ENCODE data around the gene TTLL7. TPM values are rescaled to one million over a fixed set of nuclear protein-coding genes. Genes with fewer than 3 reads are reported as not detected.
"Not testable (repeated sequence)": the region's sequence is repeated elsewhere in the genome, so short reads cannot be mapped to it uniquely, and the experiment has no call there.

Gene TTLL7
- total RNA-seq, 1 donor from 2014 or later: 0.84 TPM

GRCh38 chr1:83985048-83985447 lies 13.9 kb downstream of the TTLL7 start:
- Mint-ChIP-seq H3K4me1 (ENCODE audit: low read depth) (peaks cover 2% of the 10 kb centered on the region), H3K4me3 (ENCODE audit: low read depth) (no peak overlapping the region), H3K9me3 (peaks cover 13% of the 10 kb centered on the region), H3K27ac (no peak overlapping the region), H3K27me3 (ENCODE audit: low read depth) (no peaks in the 10 kb centered on the region), H3K36me3 (ENCODE audit: low read depth) (no peaks in the 10 kb centered on the region)
- DNase-seq (ENCODE audit: low spot score): no peak
- intact Hi-C loops (cut with micrococcal nuclease): no loop called here

GRCh38 chr1:83983918-83984317 lies 15.0 kb downstream of the TTLL7 start:
- H3K27me3 Mint-ChIP-seq (ENCODE audit: low read depth); H3K27ac Mint-ChIP-seq; DNase-seq (ENCODE audit: low spot score); intact Hi-C loops (cut with micrococcal nuclease); H3K4me1 Mint-ChIP-seq (ENCODE audit: low read depth); H3K36me3 Mint-ChIP-seq (ENCODE audit: low read depth); H3K4me3 Mint-ChIP-seq (ENCODE audit: low read depth): not testable (repeated sequence)
- peaks cover 13% of the 10 kb centered on the region for H3K9me3 Mint-ChIP-seq

- no peaks in the 10 kb centered on the region for H3K4me1 Mint-ChIP-seq (ENCODE audit: low read depth)
- H3K36me3 Mint-ChIP-seq (ENCODE audit: low read depth): no peaks in the 10 kb centered on the region
- DNase-seq (ENCODE audit: low spot score): no peak
- H3K27ac Mint-ChIP-seq: no peak overlapping the region
- intact Hi-C loops (cut with micrococcal nuclease): no loop called here
- H3K4me3 Mint-ChIP-seq (ENCODE audit: low read depth): no peak overlapping the region
- H3K9me3 Mint-ChIP-seq: no peaks in the 10 kb centered on the region
- peaks cover 2% of the 10 kb centered on the region for H3K27me3 Mint-ChIP-seq (ENCODE audit: low read depth)
Observed at GRCh38 chr1:83978056-83978455, 20.9 kb downstream of the TTLL7 start.

GRCh38 chr1:83976920-83977319 lies 22.0 kb downstream of the TTLL7 start:
- Mint-ChIP-seq H3K4me1 (ENCODE audit: low read depth) (no peaks in the 10 kb centered on the region), H3K27ac (no peak overlapping the region), H3K4me3 (ENCODE audit: low read depth) (no peak overlapping the region), H3K9me3 (no peaks in the 10 kb centered on the region), H3K27me3 (ENCODE audit: low read depth) (peaks cover 2% of the 10 kb centered on the region), H3K36me3 (ENCODE audit: low read depth) (no peaks in the 10 kb centered on the region)
- no peak for DNase-seq (ENCODE audit: low spot score)
- intact Hi-C loops (cut with micrococcal nuclease): no loop called here

- Mint-ChIP-seq H3K4me3 (ENCODE audit: low read depth) (no peak overlapping the region), H3K9me3 (no peaks in the 10 kb centered on the region), H3K36me3 (ENCODE audit: low read depth) (no peaks in the 10 kb centered on the region), H3K27ac (no peak overlapping the region), H3K27me3 (ENCODE audit: low read depth) (peaks cover 9% of the 10 kb centered on the region), H3K4me1 (ENCODE audit: low read depth) (no peaks in the 10 kb centered on the region)
- intact Hi-C loops (cut with micrococcal nuclease): no loop called here
- no peak for DNase-seq (ENCODE audit: low spot score)
Observed at GRCh38 chr1:83970802-83971201, 28.1 kb downstream of the TTLL7 start.

- no peak overlapping the region for H3K4me3 Mint-ChIP-seq (ENCODE audit: low read depth)
- H3K36me3 Mint-ChIP-seq (ENCODE audit: low read depth): no peaks in the 10 kb centered on the region
- intact Hi-C loops (cut with micrococcal nuclease): no loop called here
- H3K27ac Mint-ChIP-seq: no peak overlapping the region
- H3K27me3 Mint-ChIP-seq (ENCODE audit: low read depth): peaks cover 9% of the 10 kb centered on the region
- DNase-seq (ENCODE audit: low spot score): no peak
- no peaks in the 10 kb centered on the region for H3K4me1 Mint-ChIP-seq (ENCODE audit: low read depth)
- H3K9me3 Mint-ChIP-seq: no peaks in the 10 kb centered on the region
Observed at GRCh38 chr1:83970114-83970513, 28.8 kb downstream of the TTLL7 start.

GRCh38 chr1:83967336-83967735 lies 31.6 kb downstream of the TTLL7 start:
- Mint-ChIP-seq H3K27ac (no peak overlapping the region), H3K27me3 (ENCODE audit: low read depth) (peaks cover 8% of the 10 kb centered on the region), H3K4me1 (ENCODE audit: low read depth) (no peaks in the 10 kb centered on the region), H3K9me3 (no peaks in the 10 kb centered on the region), H3K36me3 (ENCODE audit: low read depth) (no peaks in the 10 kb centered on the region), H3K4me3 (ENCODE audit: low read depth) (no peak overlapping the region)
- DNase-seq (ENCODE audit: low spot score): no peak
- intact Hi-C loops (cut with micrococcal nuclease): no loop called here

- no peak overlapping the region for H3K4me3 Mint-ChIP-seq (ENCODE audit: low read depth)
- H3K36me3 Mint-ChIP-seq (ENCODE audit: low read depth): no peaks in the 10 kb centered on the region
- H3K27ac Mint-ChIP-seq: no peak overlapping the region
- H3K9me3 Mint-ChIP-seq: no peaks in the 10 kb centered on the region
- H3K27me3 Mint-ChIP-seq (ENCODE audit: low read depth): peaks cover 11% of the 10 kb centered on the region
- DNase-seq (ENCODE audit: low spot score): no peak
- H3K4me1 Mint-ChIP-seq (ENCODE audit: low read depth): no peaks in the 10 kb centered on the region
- intact Hi-C loops (cut with micrococcal nuclease): no loop called here
Observed at GRCh38 chr1:83964153-83964552, 34.8 kb downstream of the TTLL7 start.

- peaks cover 11% of the 10 kb centered on the region for H3K27me3 Mint-ChIP-seq (ENCODE audit: low read depth)
- DNase-seq (ENCODE audit: low spot score): no peak
- H3K9me3 Mint-ChIP-seq: no peaks in the 10 kb centered on the region
- H3K4me3 Mint-ChIP-seq (ENCODE audit: low read depth): no peak overlapping the region
- intact Hi-C loops (cut with micrococcal nuclease): no loop called here
- H3K4me1 Mint-ChIP-seq (ENCODE audit: low read depth): no peaks in the 10 kb centered on the region
- no peak overlapping the region for H3K27ac Mint-ChIP-seq
- H3K36me3 Mint-ChIP-seq (ENCODE audit: low read depth): no peaks in the 10 kb centered on the region
Observed at GRCh38 chr1:83961571-83962295, 37.2 kb downstream of the TTLL7 start.

GRCh38 chr1:83960669-83961277 lies 38.2 kb downstream of the TTLL7 start:
- Mint-ChIP-seq H3K4me3 (ENCODE audit: low read depth) (no peak overlapping the region), H3K27me3 (ENCODE audit: low read depth) (peaks cover 9% of the 10 kb centered on the region), H3K4me1 (ENCODE audit: low read depth) (no peaks in the 10 kb centered on the region), H3K36me3 (ENCODE audit: low read depth) (no peaks in the 10 kb centered on the region), H3K27ac (no peak overlapping the region), H3K9me3 (no peaks in the 10 kb centered on the region)
- DNase-seq (ENCODE audit: low spot score): no peak
- intact Hi-C loops (cut with micrococcal nuclease): no loop called here

- Mint-ChIP-seq H3K27me3 (ENCODE audit: low read depth) (peaks cover 10% of the 10 kb centered on the region), H3K4me1 (ENCODE audit: low read depth) (no peaks in the 10 kb centered on the region), H3K36me3 (ENCODE audit: low read depth) (no peaks in the 10 kb centered on the region), H3K4me3 (ENCODE audit: low read depth) (no peak overlapping the region), H3K9me3 (no peaks in the 10 kb centered on the region), H3K27ac (no peak overlapping the region)
- no peak for DNase-seq (ENCODE audit: low spot score)
- intact Hi-C loops (cut with micrococcal nuclease): no loop called here
Observed at GRCh38 chr1:83959824-83960498, 39.0 kb downstream of the TTLL7 start.

GRCh38 chr1:83958704-83959103 lies 40.2 kb downstream of the TTLL7 start:
- Mint-ChIP-seq H3K4me3 (ENCODE audit: low read depth) (no peak overlapping the region), H3K9me3 (no peaks in the 10 kb centered on the region), H3K36me3 (ENCODE audit: low read depth) (no peaks in the 10 kb centered on the region), H3K27ac (no peak overlapping the region), H3K27me3 (ENCODE audit: low read depth) (peaks cover 11% of the 10 kb centered on the region), H3K4me1 (ENCODE audit: low read depth) (no peaks in the 10 kb centered on the region)
- intact Hi-C loops (cut with micrococcal nuclease): no loop called here
- DNase-seq (ENCODE audit: low spot score): no peak

GRCh38 chr1:83954166-83954823 lies 44.6 kb downstream of the TTLL7 start:
- Mint-ChIP-seq H3K27me3 (ENCODE audit: low read depth) (peaks cover 5% of the 10 kb centered on the region), H3K4me3 (ENCODE audit: low read depth) (no peak overlapping the region), H3K36me3 (ENCODE audit: low read depth) (no peaks in the 10 kb centered on the region), H3K9me3 (no peaks in the 10 kb centered on the region), H3K27ac (no peak overlapping the region), H3K4me1 (ENCODE audit: low read depth) (no peaks in the 10 kb centered on the region)
- intact Hi-C loops (cut with micrococcal nuclease): no loop called here
- DNase-seq (ENCODE audit: low spot score): no peak

Measured in activated T-helper 2 cell treated with anti-CD3 and anti-CD28 coated beads, Interferon-gamma antibody, Interleukin-2, Interleukin-4, amounts not matched to agents 10 μg/mL and 5 μg/mL and 100 μg/mL, durations not matched to agents 14 hours and 24 hours and 36 hours (primary cell).